Neural progenitor cell (in vitro differentiated cells): ENCODE data around the gene PCGF1. TPM values are rescaled to one million over a fixed set of nuclear protein-coding genes. Genes with fewer than 3 reads are reported as not detected.
A peak's percentile ranks its signal among the peaks of the same experiment; 100 is the strongest.

ENCODE experiments used
- DNase-seq: peaks from one replicate; pipeline ENCODE4 v3.0.0-alpha.2; 2016; ENCODE audit warnings: low spot score
- H2AFZ ChIP-seq: fragments of 200-600 bp; sonication (generic); replicated peaks from 2 replicates; pipeline ENCODE4 v1.6.1; 2016; ENCODE audit warnings: antibody characterized with exemption
- H3F3A ChIP-seq: fragments of 200-600 bp; sonication (generic); 2 replicates; pipeline ENCODE4 v1.6.1; 2016; ENCODE audit warnings: antibody characterized with exemption, low read depth
- H3K27ac ChIP-seq: fragments of 200-600 bp; sonication (generic); 2 replicates; pipeline ENCODE4 v1.5.1; 2016; ENCODE audit warnings: mild to moderate bottlenecking
- H3K27me3 ChIP-seq: fragments of 200-600 bp; sonication (generic); 2 replicates; pipeline ENCODE4 v1.6.1; 2016; ENCODE audit warnings: mild to moderate bottlenecking, moderate library complexity
- H3K36me3 ChIP-seq: fragments of 200-600 bp; sonication (generic); 2 replicates; pipeline ENCODE4 v1.5.1; 2016
- H3K4me1 ChIP-seq: fragments of 200-600 bp; sonication (generic); 2 replicates; pipeline ENCODE4 v1.6.1; 2016; ENCODE audit warnings: mixed run types
- H3K4me2 ChIP-seq: fragments of 200-600 bp; sonication (generic); 2 replicates; pipeline ENCODE4 v1.6.1; 2016
- H3K4me3 ChIP-seq: fragments of 200-600 bp; sonication (generic); 2 replicates; pipeline ENCODE4 v1.5.1; 2016
- H3K79me2 ChIP-seq: fragments of 200-600 bp; sonication (generic); 2 replicates; pipeline ENCODE4 v1.6.1; 2016; ENCODE audit warnings: low read depth
- H3K9ac ChIP-seq: fragments of 200-600 bp; sonication (generic); 2 replicates; pipeline ENCODE4 v1.6.1; 2016
- H3K9me3 ChIP-seq: fragments of 200-600 bp; sonication (generic); 2 replicates; pipeline ENCODE4 v1.5.1; 2016; ENCODE audit warnings: low read depth
- H4K20me1 ChIP-seq: fragments of 200-600 bp; sonication (generic); 2 replicates; pipeline ENCODE4 v1.6.1; 2016; ENCODE audit warnings: low read depth
- H3K27ac Mint-ChIP-seq: 3 replicates; pipeline ENCODE4 v1.8.0; 2021; ENCODE audit warnings: mixed read lengths
- H3K27me3 Mint-ChIP-seq: 2 replicates; pipeline ENCODE4 v1.8.0; 2022; ENCODE audit warnings: low read depth, mild to moderate bottlenecking, inconsistent platforms, moderate library complexity, mixed read lengths; ENCODE audit not compliant: insufficient read depth
- H3K36me3 Mint-ChIP-seq: 3 replicates; pipeline ENCODE4 v1.8.0; 2021; ENCODE audit warnings: mixed read lengths
- H3K4me1 Mint-ChIP-seq: 3 replicates; pipeline ENCODE4 v1.8.0; 2021; ENCODE audit warnings: mixed read lengths
- H3K4me3 Mint-ChIP-seq: 3 replicates; pipeline ENCODE4 v1.8.0; 2021; ENCODE audit warnings: mild to moderate bottlenecking, moderate library complexity, mixed read lengths
- H3K9me3 Mint-ChIP-seq: 3 replicates; pipeline ENCODE4 v1.8.0; 2020; ENCODE audit warnings: mixed read lengths
- CTCF ChIP-seq: fragments of 200-600 bp; sonication (generic); IDR thresholded peaks from 2 replicates; pipeline ENCODE4 v1.5.1; 2017; ENCODE audit warnings: antibody characterized with exemption, mild to moderate bottlenecking
- EZH2 ChIP-seq: fragments of 200-600 bp; sonication (generic); IDR thresholded peaks from 2 replicates; pipeline ENCODE4 v1.6.1; 2017; ENCODE audit warnings: antibody characterized with exemption, mild to moderate bottlenecking, moderate library complexity
- EZH2phosphoT487 ChIP-seq: fragments of 200-600 bp; sonication (generic); IDR thresholded peaks from 2 replicates; pipeline ENCODE4 v1.6.1; 2017; ENCODE audit warnings: antibody characterized with exemption
- total RNA-seq: library from RNA; depleted of rRNA; stranded (reverse); fragments of >200 nt; gene quantifications from 2 replicates; pipeline ENCODE4 v1.2.3, GENCODE V29; 2015; ENCODE audit warnings: low replicate concordance

The PCGF1 gene
- total RNA-seq, 1 donor from 2014 or later: 10.9 TPM

GRCh38 chr2:74505448-74506246 is 1.8 kb downstream of the PCGF1 start:
- H2AFZ ChIP-seq: no peak overlapping the region
- H3K4me1 Mint-ChIP-seq: peaks cover 40% of the 10 kb centered on the region
- H3K4me3 Mint-ChIP-seq: peak overlapping the region; percentile 49
- H3K9me3 ChIP-seq: no peaks in the 10 kb centered on the region
- no peak overlapping the region for H3K27ac ChIP-seq
- H3K9ac ChIP-seq: no peak overlapping the region
- H3K4me2 ChIP-seq: no peak overlapping the region
- H3K27ac Mint-ChIP-seq: no peak overlapping the region
- H3K4me1 ChIP-seq: peaks cover 22% of the 10 kb centered on the region
- no peaks in the 10 kb centered on the region for H3K36me3 ChIP-seq
- peaks cover 21% of the 10 kb centered on the region for H3K36me3 Mint-ChIP-seq
- H3K27me3 ChIP-seq: peaks cover 82% of the 10 kb centered on the region
- peaks cover 41% of the 10 kb centered on the region for H3F3A ChIP-seq
- H3K79me2 ChIP-seq: peaks cover 13% of the 10 kb centered on the region
- H3K4me3 ChIP-seq: no peak overlapping the region
- peaks cover 11% of the 10 kb centered on the region for H4K20me1 ChIP-seq
- peaks cover 70% of the 10 kb centered on the region for H3K27me3 Mint-ChIP-seq
- peaks cover 4% of the 10 kb centered on the region for H3K9me3 Mint-ChIP-seq
- DNase-seq: no peak
- TF ChIP-seq EZH2 (no peak), EZH2phosphoT487 (no peak), CTCF (no peak)

GRCh38 chr2:74504591-74504990 is 2.9 kb downstream of the PCGF1 start:
- peaks cover 2% of the 10 kb centered on the region for H3K9me3 Mint-ChIP-seq
- Histone ChIP-seq H3K4me1 (peaks cover 23% of the 10 kb centered on the region), H4K20me1 (peaks cover 21% of the 10 kb centered on the region), H3K9me3 (no peaks in the 10 kb centered on the region), H3K36me3 (no peaks in the 10 kb centered on the region), H3K9ac (no peak overlapping the region), H3F3A (peaks cover 45% of the 10 kb centered on the region), H3K27me3 (peaks cover 82% of the 10 kb centered on the region), H3K27ac (no peak overlapping the region), H3K4me3 (no peak overlapping the region), H2AFZ (no peak overlapping the region), H3K4me2 (no peak overlapping the region), H3K79me2 (peaks cover 13% of the 10 kb centered on the region)
- H3K27me3 Mint-ChIP-seq: peaks cover 72% of the 10 kb centered on the region
- peaks cover 21% of the 10 kb centered on the region for H3K36me3 Mint-ChIP-seq
- H3K4me3 Mint-ChIP-seq: peak overlapping the region; percentile 25
- DNase-seq: no peak
- TF ChIP-seq EZH2: no peak
- no peak for TF ChIP-seq CTCF
- TF ChIP-seq EZH2phosphoT487: no peak
- peaks cover 44% of the 10 kb centered on the region for H3K4me1 Mint-ChIP-seq
- H3K27ac Mint-ChIP-seq: no peak overlapping the region

GRCh38 chr2:74503506-74504475 is 3.7 kb downstream of the PCGF1 start:
- peaks cover 44% of the 10 kb centered on the region for H3F3A ChIP-seq
- Mint-ChIP-seq H3K36me3 (peaks cover 21% of the 10 kb centered on the region), H3K4me3 (peak overlapping the region; percentile 80), H3K9me3 (peaks cover 2% of the 10 kb centered on the region), H3K4me1 (peaks cover 48% of the 10 kb centered on the region), H3K27ac (no peak overlapping the region), H3K27me3 (peaks cover 75% of the 10 kb centered on the region)
- H3K4me3 ChIP-seq: peak overlapping the region; percentile 46
- peaks cover 82% of the 10 kb centered on the region for H3K27me3 ChIP-seq
- no peak overlapping the region for H3K27ac ChIP-seq
- peak overlapping the region; percentile 85 for H3K4me2 ChIP-seq
- peak overlapping the region; percentile 67 for H2AFZ ChIP-seq
- H3K4me1 ChIP-seq: peaks cover 31% of the 10 kb centered on the region
- H3K9me3 ChIP-seq: no peaks in the 10 kb centered on the region
- peaks cover 29% of the 10 kb centered on the region for H4K20me1 ChIP-seq
- TF ChIP-seq EZH2phosphoT487 (no peak), CTCF (no peak), EZH2 (no peak)
- no peaks in the 10 kb centered on the region for H3K36me3 ChIP-seq
- no peak overlapping the region for H3K9ac ChIP-seq
- no peak for DNase-seq
- H3K79me2 ChIP-seq: peaks cover 13% of the 10 kb centered on the region
